PFSK-1 (cell line): ENCODE results near the gene PCGF2.

Experiments used
- FOXP2 ChIP-seq: optimal IDR thresholded peaks from 2 replicates; pipeline ENCODE3; 2011; ENCODE audit warnings: borderline replicate concordance, control low read depth, inconsistent platforms; ENCODE audit not compliant: insufficient read depth; ENCODE audit errors: extremely low read length, extremely low read depth
- POLR2AphosphoS5 ChIP-seq: IDR thresholded peaks from 2 replicates; pipeline ENCODE4 v1.6.1; 2012; ENCODE audit warnings: low read depth, mild to moderate bottlenecking, control low read depth, low read length, moderate library complexity
- REST ChIP-seq, 2 experiments: IDR thresholded peaks; 2 replicates each; pipeline versions ENCODE4 v1.6.1 to v1.8.0; 2011 to 2012; ENCODE audit warnings: low read depth in 2 of 2, low read length in 2 of 2, control low read depth in 1 of 2, inconsistent platforms in 1 of 2, mild to moderate bottlenecking in 1 of 2, moderate library complexity in 1 of 2; ENCODE audit not compliant: insufficient read depth in 1 of 2
- SIN3A ChIP-seq: IDR thresholded peaks from 2 replicates; pipeline ENCODE4 v1.6.1; 2012; ENCODE audit warnings: mild to moderate bottlenecking, low read length, moderate library complexity, borderline replicate concordance; ENCODE audit not compliant: insufficient read depth
- TAF1 ChIP-seq: IDR thresholded peaks from 2 replicates; pipeline ENCODE4 v1.6.1; 2012; ENCODE audit warnings: low read length, control low read depth, borderline replicate concordance; ENCODE audit not compliant: insufficient read depth

The PCGF2 gene

GRCh38 chr17:38740044-38740443 is 8.1 kb downstream of the PCGF2 start:
- TF ChIP-seq TAF1 (no peak), REST (IDR thresholded peaks at IDR 0.05; ENCODE audit: insufficient read depth in 1 of 2, low read depth in 2 of 2, low read length in 2 of 2) (no peak), SIN3A (no peak), FOXP2 (no peak), POLR2AphosphoS5 (no peak)

GRCh38 chr17:38739305-38739704 is 8.8 kb downstream of the PCGF2 start:
- no peak for TF ChIP-seq TAF1
- TF ChIP-seq REST (IDR thresholded peaks at IDR 0.05; ENCODE audit: insufficient read depth in 1 of 2, low read depth in 2 of 2, low read length in 2 of 2) = no peak
- TF ChIP-seq SIN3A = no peak
- TF ChIP-seq FOXP2 = no peak
- TF ChIP-seq POLR2AphosphoS5 = no peak

- TF ChIP-seq SIN3A = no peak
- no peak for TF ChIP-seq FOXP2
- TF ChIP-seq POLR2AphosphoS5 = no peak
- TF ChIP-seq REST (IDR thresholded peaks at IDR 0.05; ENCODE audit: insufficient read depth in 1 of 2, low read depth in 2 of 2, low read length in 2 of 2) = no peak
- TF ChIP-seq TAF1 = no peak
Observed at GRCh38 chr17:38738686-38739085, 9.4 kb downstream of the PCGF2 start.

GRCh38 chr17:38738007-38738662 is 10.0 kb downstream of the PCGF2 start:
- TF ChIP-seq SIN3A = no peak
- no peak for TF ChIP-seq TAF1
- no peak for TF ChIP-seq POLR2AphosphoS5
- TF ChIP-seq FOXP2 = no peak
- no peak for TF ChIP-seq REST (IDR thresholded peaks at IDR 0.05; ENCODE audit: insufficient read depth in 1 of 2, low read depth in 2 of 2, low read length in 2 of 2)
